Dedifferentiated amniotic fluid mesenchymal stem cell (primary cell): Measurements from ENCODE around the gene NT5DC3.

Experiments
- DNase-seq: peaks from one replicate; pipeline ENCODE4 v3.0.0-alpha.2; 2016; ENCODE audit errors: extremely low spot score

NT5DC3 gene

DNA sequence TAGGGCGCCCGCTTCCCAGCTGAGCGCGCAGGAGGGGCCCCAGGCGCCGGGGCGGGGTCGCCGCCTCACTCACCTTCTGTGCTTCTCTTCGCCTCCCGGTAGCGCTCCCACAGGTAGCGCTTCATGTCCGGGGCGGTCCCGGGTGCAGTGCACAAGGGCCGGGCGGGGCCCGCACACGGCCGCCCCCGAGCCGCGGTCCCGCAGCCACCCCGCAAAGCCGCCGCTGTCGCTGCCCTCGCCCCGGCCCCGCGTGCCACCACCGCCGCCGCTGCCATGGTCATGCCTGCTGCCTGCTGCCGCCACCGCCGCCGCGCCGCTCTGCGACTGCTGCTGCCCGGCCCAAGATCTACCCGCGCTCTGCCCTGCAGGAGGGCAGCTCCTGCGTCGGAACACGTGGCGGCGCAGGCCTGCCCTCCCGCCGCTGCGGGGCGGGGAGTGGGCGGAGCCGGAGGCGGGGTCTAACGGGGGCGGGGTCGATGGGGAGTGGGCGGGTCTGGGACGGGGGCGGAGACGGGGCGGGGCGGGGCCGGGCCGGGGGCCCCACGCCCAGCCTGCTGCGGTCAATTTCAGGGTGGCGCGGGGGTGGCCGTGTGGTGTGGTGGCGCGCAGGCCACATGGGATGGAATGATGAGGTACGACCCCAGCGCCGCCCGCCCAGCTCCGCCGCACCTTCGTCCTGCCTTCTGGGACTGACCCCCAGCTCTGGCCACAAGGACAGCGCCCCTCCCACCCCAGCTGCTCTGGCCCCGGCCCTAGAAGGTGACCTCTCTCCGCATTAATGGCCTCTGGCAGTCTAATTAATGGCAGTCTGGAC lies at the start of gene NT5DC3:
Gene NT5DC3 (minus strand): TSS at position 359 of the 814 bp plus-strand sequence. CDS start 78 bp downstream, at position 281.
- DNase-seq: peak; percentile 61

- no peak for DNase-seq
These were observed 46.7 kb upstream of the NT5DC3 start for GRCh38 chr12:103887738-103888137.

- no peak for DNase-seq
These were observed 45.3 kb upstream of the NT5DC3 start for GRCh38 chr12:103886195-103886797.

DNA sequence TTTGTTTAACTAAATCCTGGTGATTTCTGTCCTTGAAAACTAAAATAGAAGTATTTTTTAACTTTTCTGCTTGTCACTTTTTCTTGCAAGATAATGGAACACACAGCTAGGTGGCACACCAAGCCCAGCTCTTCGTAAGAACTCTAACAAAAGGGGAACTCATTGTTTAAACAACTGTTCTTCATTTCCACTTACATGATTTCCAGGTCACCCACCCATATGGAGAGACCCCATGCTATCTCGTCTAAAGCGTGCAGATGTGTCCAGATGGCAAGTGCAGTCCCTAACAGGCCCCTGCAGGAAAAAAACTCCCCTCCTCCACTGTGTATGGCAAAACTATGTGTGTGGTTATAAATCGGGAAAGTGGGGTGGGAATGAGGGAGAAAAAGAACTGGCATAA lies 43.3 kb upstream of the NT5DC3 start:
- DNase-seq: peak; percentile 52

- no peak for DNase-seq
These were observed 42.9 kb upstream of the NT5DC3 start for GRCh38 chr12:103883908-103884307.

DNA sequence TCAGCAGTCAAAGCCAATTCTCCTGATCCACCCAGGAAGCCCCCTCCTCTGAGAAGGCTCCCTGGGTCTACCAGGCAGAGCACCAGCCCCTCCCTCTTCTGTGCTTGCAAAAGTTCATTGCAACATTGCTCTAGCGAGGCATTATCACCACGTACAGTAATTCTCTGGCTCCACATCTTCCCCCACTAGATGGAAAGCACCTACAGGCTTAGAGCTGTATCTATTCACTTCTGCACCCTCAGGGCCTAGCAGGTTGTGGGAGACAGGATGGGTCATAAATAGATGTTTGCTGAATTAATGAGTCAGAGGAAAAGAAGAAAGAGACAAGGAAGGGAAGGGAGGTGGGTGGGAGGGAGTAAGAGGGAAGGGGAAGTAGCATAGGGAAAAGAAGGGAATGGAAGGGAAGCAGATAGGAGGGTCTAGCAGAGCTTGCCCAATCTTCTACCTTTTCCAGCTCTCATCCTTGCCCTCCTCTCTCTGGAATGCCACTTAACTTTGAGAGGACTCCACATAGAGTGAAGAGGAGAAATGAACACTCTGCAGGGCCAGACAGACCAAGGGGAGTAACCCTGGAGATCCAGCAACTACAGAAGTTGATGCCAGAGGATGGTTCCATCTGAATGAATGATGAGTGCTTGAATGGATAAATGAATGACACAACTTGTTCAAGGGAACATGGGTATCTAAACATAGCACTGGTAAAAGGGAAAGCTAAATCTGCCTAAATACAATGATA lies 42.0 kb upstream of the NT5DC3 start:
- no peak for DNase-seq

GRCh38 chr12:103881261-103881660 lies 40.2 kb upstream of the NT5DC3 start:
- DNase-seq: no peak

- DNase-seq: no peak
These were observed 39.5 kb upstream of the NT5DC3 start for GRCh38 chr12:103880299-103881142.

DNA sequence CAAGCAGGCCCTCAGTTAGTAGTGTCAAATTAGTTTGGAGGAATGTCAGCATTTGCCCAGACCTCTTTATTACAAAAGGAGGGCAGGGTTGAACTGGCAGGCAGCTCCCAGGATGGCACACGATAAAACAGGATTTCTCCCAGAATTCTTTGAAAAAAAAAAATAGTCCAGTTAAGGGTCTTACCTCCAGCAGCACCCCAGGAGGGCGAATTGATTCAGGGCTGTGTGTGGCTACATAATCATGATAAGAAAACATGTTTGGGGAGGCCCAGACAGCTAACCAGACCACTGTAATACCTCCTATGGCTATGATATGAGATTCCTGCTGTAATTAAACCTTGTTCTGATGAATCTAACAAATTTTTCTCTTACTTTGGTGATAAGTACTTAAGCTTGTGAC lies 38.8 kb upstream of the NT5DC3 start:
- DNase-seq: no peak

DNA sequence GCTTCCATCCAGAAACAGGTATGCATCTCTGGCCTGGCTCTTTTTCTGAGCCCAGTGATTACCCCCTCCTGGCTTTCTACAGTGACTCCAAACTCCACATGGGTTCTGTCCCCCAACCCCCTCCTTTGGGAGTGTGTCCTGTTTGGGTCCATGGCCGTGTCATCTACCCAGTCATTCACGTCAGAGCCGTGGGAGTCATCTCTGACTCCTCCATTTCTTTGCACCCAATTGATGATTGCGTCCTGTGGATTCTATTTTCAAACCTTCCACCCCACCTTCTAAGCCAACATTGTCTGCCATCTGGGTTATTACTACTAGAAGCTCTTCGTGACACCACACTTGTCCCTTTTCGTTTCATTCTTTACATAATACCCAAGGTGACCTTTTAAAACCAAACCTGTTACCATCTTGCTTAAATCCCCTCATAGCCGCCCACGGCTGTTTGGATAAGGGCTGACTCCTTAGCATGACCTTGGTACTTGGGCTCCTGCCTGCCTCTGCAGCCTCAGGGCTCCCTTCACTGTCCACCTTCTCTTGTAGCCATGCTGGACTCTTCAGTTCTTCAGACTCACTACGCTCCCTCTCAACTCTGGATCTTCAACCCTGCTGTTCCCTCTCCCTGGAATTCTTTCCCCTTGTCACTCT lies 38.1 kb upstream of the NT5DC3 start:
- no peak for DNase-seq

DNA sequence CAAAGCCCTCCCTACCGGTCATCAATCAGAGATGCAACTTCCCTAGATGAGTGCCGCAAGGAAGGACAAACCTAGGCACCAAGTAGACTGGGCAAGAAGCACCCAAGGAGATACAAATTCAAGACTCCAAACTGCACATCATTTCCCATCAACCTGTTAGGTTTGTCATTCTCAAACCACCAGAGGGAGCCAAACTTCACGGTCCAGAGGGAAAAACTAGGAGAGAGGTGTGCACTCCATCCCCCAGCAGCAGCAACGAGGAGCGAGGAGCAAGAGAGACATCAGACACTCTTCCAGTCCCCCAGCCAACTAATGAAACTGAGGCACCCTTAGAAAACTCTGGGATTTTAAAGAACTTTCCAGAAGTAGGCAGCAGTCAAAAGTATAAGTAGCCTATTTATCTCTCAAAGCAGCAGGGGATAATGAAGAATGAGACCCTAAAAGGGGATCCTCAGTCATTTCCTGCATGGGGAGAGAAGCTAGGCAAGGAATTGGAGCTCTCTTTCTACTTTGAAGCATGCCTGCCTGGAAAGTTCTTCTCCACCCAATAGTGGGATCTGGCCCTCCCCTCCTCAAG lies 37.0 kb upstream of the NT5DC3 start:
- peak; percentile 53 for DNase-seq

DNA sequence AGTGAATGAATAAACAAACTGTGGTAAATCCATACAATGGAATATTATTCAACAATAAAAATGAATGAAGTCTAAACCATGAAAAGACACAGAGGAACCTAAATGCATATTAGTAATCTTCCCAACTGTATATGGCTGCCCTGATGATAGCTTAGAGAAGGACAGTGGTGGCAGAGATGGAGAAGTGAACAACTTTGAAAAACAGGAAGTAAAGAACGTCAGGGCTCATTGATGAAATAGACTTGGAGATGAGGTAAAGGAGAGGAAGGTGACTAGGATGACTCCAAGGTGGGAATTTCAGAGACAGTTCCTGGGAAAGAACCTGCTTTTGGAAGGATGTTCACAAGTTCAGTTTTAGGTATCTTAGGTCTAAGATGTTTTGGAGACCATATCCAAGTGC lies 36.3 kb upstream of the NT5DC3 start:
- DNase-seq: no peak

DNA sequence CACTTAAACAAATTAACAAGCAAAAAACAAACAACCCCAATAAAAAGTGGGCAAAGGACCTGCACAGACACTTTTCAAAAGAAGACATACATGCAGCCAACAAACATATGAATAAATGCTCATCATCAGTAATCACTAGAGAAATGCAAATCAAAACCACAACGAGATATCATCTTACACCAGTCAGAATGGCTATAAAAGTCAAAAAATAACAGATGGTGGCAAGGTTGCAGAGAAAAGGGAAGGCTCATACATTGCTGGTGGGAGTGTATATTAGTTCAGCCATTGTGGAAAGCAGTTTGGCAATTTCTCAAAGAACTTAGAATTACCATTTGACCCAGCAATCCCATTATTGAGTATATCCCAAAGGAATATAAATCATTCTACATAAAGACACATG lies 34.6 kb upstream of the NT5DC3 start:
- DNase-seq: no peak

DNA sequence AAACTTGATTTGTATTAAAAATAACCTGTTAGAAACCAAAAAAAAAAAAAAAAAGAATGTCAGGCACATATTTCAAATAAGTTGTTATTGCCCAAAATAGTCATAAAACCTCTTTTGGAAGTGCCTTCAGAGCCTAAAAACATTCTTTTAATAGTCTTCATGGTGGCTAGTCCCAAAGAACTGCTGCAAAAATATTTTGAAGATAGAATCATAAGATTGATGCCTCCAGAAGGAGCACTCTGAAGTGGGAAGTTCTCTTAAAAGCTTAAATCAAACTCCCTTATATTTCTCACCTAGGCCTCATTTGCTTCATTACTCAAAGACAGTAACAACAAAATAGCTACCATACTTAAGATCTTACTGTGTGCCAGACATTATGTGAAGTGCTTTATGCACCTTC lies 27.2 kb upstream of the NT5DC3 start:
- no peak for DNase-seq

GRCh38 chr12:103865151-103865730 lies 24.2 kb upstream of the NT5DC3 start:
- no peak for DNase-seq

GRCh38 chr12:103864710-103865109 lies 23.7 kb upstream of the NT5DC3 start:
- no peak for DNase-seq

DNA sequence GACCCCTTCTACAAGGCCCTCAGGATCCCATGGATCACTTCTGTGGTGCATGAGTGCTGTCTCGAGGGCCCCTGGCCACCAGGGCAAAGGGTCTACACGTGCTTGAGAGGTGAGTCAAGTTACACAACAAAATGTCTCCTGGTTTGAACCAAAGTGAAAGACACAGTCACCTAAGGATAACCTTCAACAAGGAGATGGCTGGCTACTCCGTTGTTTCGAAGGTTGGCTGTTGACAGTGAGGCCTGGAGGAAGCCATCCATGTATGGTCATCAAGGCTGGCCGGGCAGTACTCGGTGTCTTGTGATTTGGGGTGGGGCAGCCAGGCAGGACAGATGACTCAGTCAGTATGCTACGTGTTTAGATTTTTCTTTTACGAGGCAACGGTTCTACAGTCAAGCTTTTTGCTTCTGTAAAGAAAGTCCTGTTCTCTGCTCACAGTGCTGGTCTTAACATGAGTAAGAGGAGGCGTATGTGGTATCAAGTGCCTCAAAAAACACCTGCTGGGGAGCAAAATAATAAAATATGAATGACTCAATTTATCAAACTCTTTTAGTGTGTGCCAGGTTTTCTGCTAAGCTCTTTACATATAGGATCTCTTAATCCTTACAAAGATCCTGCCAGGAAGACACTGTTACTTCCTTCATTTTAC lies 18.0 kb upstream of the NT5DC3 start:
- peak; percentile 95 for DNase-seq

- DNase-seq: no peak
These were observed 17.3 kb upstream of the NT5DC3 start for GRCh38 chr12:103858335-103858734.

DNA sequence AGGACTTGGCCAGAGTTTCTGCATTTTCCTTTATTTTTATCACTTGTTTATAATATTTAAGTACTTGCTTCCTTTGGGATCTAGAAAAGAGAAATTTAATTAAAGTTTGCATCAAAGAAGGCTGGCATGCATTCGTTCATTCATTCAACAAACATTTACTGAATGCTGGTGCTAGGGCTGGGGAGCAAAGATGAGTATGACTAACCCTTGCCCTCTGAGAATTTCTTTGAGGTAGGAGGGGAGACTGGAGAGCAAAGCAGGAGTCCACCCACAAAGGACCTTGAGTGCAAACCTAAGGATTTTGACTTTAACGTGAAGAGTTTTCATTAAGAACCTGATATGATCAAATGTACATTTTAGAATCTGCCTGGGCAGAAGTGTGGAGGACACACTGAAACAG lies 16.1 kb upstream of the NT5DC3 start:
- no peak for DNase-seq
